Measurements from ENCODE around the gene SPATA25.

The SPATA25 gene

GRCh38 chr20:45927071-45927878, 39.9 kb upstream of the SPATA25 start:
- no peak for DNase-seq (ENCODE audit: low spot score)
- in situ Hi-C loops (cut with MboI; ENCODE audit: low pct_unique_long_range_greater_than_20kb, low sequenced_read_pairs, unreplicated experiment) = no loop called here

GRCh38 chr20:45926731-45927070, 39.3 kb upstream of the SPATA25 start:
- no peak for DNase-seq (ENCODE audit: low spot score)
- in situ Hi-C loops (cut with MboI; ENCODE audit: low pct_unique_long_range_greater_than_20kb, low sequenced_read_pairs, unreplicated experiment) = no loop called here
- no peak for TF ChIP-seq CTCF (IDR thresholded peaks at IDR 0.05; ENCODE audit: extremely low read depth, insufficient read depth, missing control alignments)

More at GRCh38 chr20:45927071-45927878, 39.9 kb upstream of the SPATA25 start:
- TF ChIP-seq CTCF (IDR thresholded peaks at IDR 0.05; ENCODE audit: extremely low read depth, insufficient read depth, missing control alignments) = no peak

- in situ Hi-C loops (cut with MboI; ENCODE audit: low pct_unique_long_range_greater_than_20kb, low sequenced_read_pairs, unreplicated experiment) = no loop called here
- TF ChIP-seq CTCF (IDR thresholded peaks at IDR 0.05; ENCODE audit: extremely low read depth, insufficient read depth, missing control alignments) = no peak
- no peak for DNase-seq (ENCODE audit: low spot score)
These were observed 38.5 kb upstream of the SPATA25 start for GRCh38 chr20:45925821-45926506.

- TF ChIP-seq CTCF (IDR thresholded peaks at IDR 0.05; ENCODE audit: extremely low read depth, insufficient read depth, missing control alignments) = no peak
- no peak for DNase-seq (ENCODE audit: low spot score)
- in situ Hi-C loops (cut with MboI; ENCODE audit: low pct_unique_long_range_greater_than_20kb, low sequenced_read_pairs, unreplicated experiment) = no loop called here
These were observed 37.2 kb upstream of the SPATA25 start for GRCh38 chr20:45924391-45925261.

- no peak for TF ChIP-seq CTCF (IDR thresholded peaks at IDR 0.05; ENCODE audit: extremely low read depth, insufficient read depth, missing control alignments)
- DNase-seq (ENCODE audit: low spot score) = no peak
- in situ Hi-C loops (cut with MboI; ENCODE audit: low pct_unique_long_range_greater_than_20kb, low sequenced_read_pairs, unreplicated experiment) = no loop called here
These were observed 34.1 kb upstream of the SPATA25 start for GRCh38 chr20:45921337-45922189.
